Measurements from ENCODE around the gene SLC35D1.

The SLC35D1 gene

DNA sequence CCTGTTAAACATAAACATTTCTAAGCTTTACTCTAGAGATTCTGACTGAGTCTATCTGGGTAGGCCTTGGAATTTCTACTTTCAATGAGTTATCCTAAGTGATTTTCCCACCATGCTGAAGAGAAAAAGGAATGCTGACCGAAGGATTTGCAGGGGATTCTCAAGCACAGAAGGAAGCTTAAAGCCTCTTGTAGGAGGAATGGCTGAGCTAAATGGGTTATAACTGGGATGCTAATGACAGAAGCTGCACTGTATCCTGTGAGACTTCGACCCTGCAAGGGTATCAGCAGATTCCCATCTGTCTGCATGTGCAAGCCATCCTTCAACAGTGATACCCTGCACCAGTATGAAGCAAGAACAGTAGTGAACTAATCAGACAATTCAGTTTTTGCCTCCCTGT, 35.4 kb downstream of the SLC35D1 start:
- no peak overlapping the region for H3K27ac ChIP-seq

GRCh38 chr1:67013573-67013972, 40.4 kb downstream of the SLC35D1 start:
- no peak overlapping the region for H3K27ac ChIP-seq

More for the DNA sequence above, 35.4 kb downstream of the SLC35D1 start:
- Histone ChIP-seq H3K4me2 (ENCODE audit: low read length) (no peak overlapping the region), H3K9ac (no peak overlapping the region), H3K9me3 (ENCODE audit: control insufficient read depth, low read length) (no peaks in the 10 kb centered on the region), H3K4me3 (ENCODE audit: low read depth, low read length) (no peak overlapping the region), H3K36me3 (ENCODE audit: control insufficient read depth, insufficient read depth, low read length) (no peaks in the 10 kb centered on the region), H3K4me1 (no peaks in the 10 kb centered on the region), H3K79me2 (no peaks in the 10 kb centered on the region), H2AFZ (no peak overlapping the region), H3K27me3 (ENCODE audit: control insufficient read depth, insufficient read depth, low read length) (no peaks in the 10 kb centered on the region)
- TF ChIP-seq CTCF (IDR thresholded peaks at IDR 0.05) = no peak

GRCh38 chr1:67009792-67010191, 44.2 kb downstream of the SLC35D1 start:
- Histone ChIP-seq H3K4me1 (no peaks in the 10 kb centered on the region), H2AFZ (no peak overlapping the region), H3K4me3 (ENCODE audit: low read depth, low read length) (no peak overlapping the region), H3K36me3 (ENCODE audit: control insufficient read depth, insufficient read depth, low read length) (no peaks in the 10 kb centered on the region), H3K79me2 (no peaks in the 10 kb centered on the region), H3K27me3 (ENCODE audit: control insufficient read depth, insufficient read depth, low read length) (no peaks in the 10 kb centered on the region), H3K9me3 (ENCODE audit: control insufficient read depth, low read length) (no peaks in the 10 kb centered on the region), H3K4me2 (ENCODE audit: low read length) (no peak overlapping the region), H3K27ac (no peak overlapping the region), H3K9ac (no peak overlapping the region)
- no peak for TF ChIP-seq CTCF (IDR thresholded peaks at IDR 0.05)

More at GRCh38 chr1:67013573-67013972, 40.4 kb downstream of the SLC35D1 start:
- Histone ChIP-seq H3K36me3 (ENCODE audit: control insufficient read depth, insufficient read depth, low read length) (no peaks in the 10 kb centered on the region), H3K9ac (no peak overlapping the region), H3K27me3 (ENCODE audit: control insufficient read depth, insufficient read depth, low read length) (no peaks in the 10 kb centered on the region), H3K4me3 (ENCODE audit: low read depth, low read length) (no peak overlapping the region), H3K4me1 (no peaks in the 10 kb centered on the region), H3K79me2 (no peaks in the 10 kb centered on the region), H3K4me2 (ENCODE audit: low read length) (no peak overlapping the region), H2AFZ (no peak overlapping the region), H3K9me3 (ENCODE audit: control insufficient read depth, low read length) (no peaks in the 10 kb centered on the region)
- TF ChIP-seq CTCF (IDR thresholded peaks at IDR 0.05) = no peak

DNA sequence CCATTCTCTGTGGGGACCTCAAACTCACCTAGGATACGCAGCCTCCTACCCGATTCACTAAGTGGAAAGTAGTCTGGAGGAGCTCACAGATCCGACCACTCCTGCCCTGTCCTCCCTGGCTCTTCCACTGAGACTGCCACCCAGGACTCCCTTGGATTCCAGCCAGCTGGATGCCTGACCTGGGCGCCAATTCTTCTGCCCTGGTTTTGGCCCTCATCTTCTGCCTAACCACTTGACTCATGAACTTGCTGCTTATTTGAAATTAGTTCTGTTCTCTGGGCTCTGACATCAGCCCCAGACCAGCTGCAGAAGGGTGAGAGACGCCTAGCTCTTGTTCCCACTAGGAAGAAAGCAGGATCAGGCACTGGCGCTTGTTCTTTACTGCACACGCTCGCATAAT, 48.9 kb downstream of the SLC35D1 start:
- no peaks in the 10 kb centered on the region for H3K9me3 ChIP-seq (ENCODE audit: control insufficient read depth, low read length)
- H3K36me3 ChIP-seq (ENCODE audit: control insufficient read depth, insufficient read depth, low read length) = no peaks in the 10 kb centered on the region
- H3K9ac ChIP-seq = no peak overlapping the region
- no peak overlapping the region for H3K27ac ChIP-seq
- no peaks in the 10 kb centered on the region for H3K79me2 ChIP-seq
- no peak overlapping the region for H3K4me2 ChIP-seq (ENCODE audit: low read length)
- H3K4me1 ChIP-seq = no peaks in the 10 kb centered on the region
- no peaks in the 10 kb centered on the region for H3K27me3 ChIP-seq (ENCODE audit: control insufficient read depth, insufficient read depth, low read length)
- H3K4me3 ChIP-seq (ENCODE audit: low read depth, low read length) = no peak overlapping the region
- no peak for TF ChIP-seq CTCF (IDR thresholded peaks at IDR 0.05)
- H2AFZ ChIP-seq = no peak overlapping the region

DNA sequence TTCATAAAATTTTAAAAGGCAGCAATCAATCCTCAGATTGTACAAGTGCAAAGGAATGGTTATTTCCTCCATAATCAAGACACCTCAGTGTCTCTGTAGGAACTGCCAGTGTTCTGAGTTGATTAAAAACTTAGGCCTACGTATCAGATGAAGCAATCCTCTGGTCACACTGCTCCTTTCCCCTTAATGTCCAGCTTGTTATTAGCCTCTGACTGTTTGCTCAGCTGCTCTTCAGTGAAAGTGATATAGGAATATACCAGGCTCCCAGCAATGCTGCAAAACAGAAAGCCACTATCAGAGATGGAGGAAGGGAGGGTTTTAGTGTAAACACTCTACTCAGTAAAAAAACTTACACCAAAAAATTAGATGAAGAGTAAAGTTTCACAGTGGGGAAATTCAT, 49.8 kb downstream of the SLC35D1 start:
- Histone ChIP-seq H3K9me3 (ENCODE audit: control insufficient read depth, low read length) (no peaks in the 10 kb centered on the region), H3K27ac (no peak overlapping the region), H3K27me3 (ENCODE audit: control insufficient read depth, insufficient read depth, low read length) (no peaks in the 10 kb centered on the region), H3K4me2 (ENCODE audit: low read length) (no peak overlapping the region), H3K36me3 (ENCODE audit: control insufficient read depth, insufficient read depth, low read length) (no peaks in the 10 kb centered on the region), H2AFZ (no peak overlapping the region), H3K9ac (no peak overlapping the region), H3K79me2 (no peaks in the 10 kb centered on the region), H3K4me1 (no peaks in the 10 kb centered on the region), H3K4me3 (ENCODE audit: low read depth, low read length) (no peak overlapping the region)
- TF ChIP-seq CTCF (IDR thresholded peaks at IDR 0.05) = no peak
